GM12891 (cell line): Measurements from ENCODE around the gene ARHGEF28.

Source experiments
- DNase-seq: peaks from one replicate; pipeline ENCODE4 v3.0.0; 2011; ENCODE audit warnings: low spot score; ENCODE audit not compliant: insufficient read length
- FAIRE-seq: peaks from 2 replicates; lab custom pipeline; 2011; peaks lifted over from hg19 to GRCh38; lab: Jason Lieb, UNC
- PAX5 ChIP-seq: IDR thresholded peaks from 2 replicates; pipeline ENCODE4 v1.6.1; 2011; ENCODE audit warnings: low read length, moderate library complexity, mild to moderate bottlenecking; ENCODE audit not compliant: insufficient read depth, severe bottlenecking
- POLR2A ChIP-seq: IDR thresholded peaks from 2 replicates; pipeline ENCODE4 v1.6.1; 2011; ENCODE audit warnings: low read depth, low read length, control low read depth
- POLR2AphosphoS5 ChIP-seq: IDR thresholded peaks from 2 replicates; pipeline ENCODE4 v1.6.1; 2011; ENCODE audit warnings: low read depth, low read length, control low read depth
- POU2F2 ChIP-seq: IDR thresholded peaks from 2 replicates; pipeline ENCODE4 v1.6.1; 2011; ENCODE audit warnings: low read depth, mild to moderate bottlenecking, control low read depth, low read length, moderate library complexity
- SPI1 ChIP-seq: IDR thresholded peaks from 2 replicates; pipeline ENCODE4 v1.6.1; 2011; ENCODE audit warnings: low read depth, low read length, control low read depth
- TAF1 ChIP-seq: IDR thresholded peaks from 2 replicates; pipeline ENCODE4 v1.6.1; 2011; ENCODE audit warnings: low read depth, low read length, control low read depth

ARHGEF28 gene

GRCh38 chr5:73763300-73764032 is 137.5 kb downstream of the ARHGEF28 start:
- no peak for TF ChIP-seq PAX5
- no peak for TF ChIP-seq POU2F2
- TF ChIP-seq POLR2A, result no peak
- TF ChIP-seq TAF1, result no peak
- no peak for TF ChIP-seq SPI1
- no peak for TF ChIP-seq POLR2AphosphoS5
- DNase-seq, result no peak
- FAIRE-seq, result no peak

- no peak for DNase-seq
- FAIRE-seq, result no peak
- no peak for TF ChIP-seq POU2F2
- no peak for TF ChIP-seq TAF1
- TF ChIP-seq POLR2A, result no peak
- TF ChIP-seq SPI1, result no peak
- TF ChIP-seq PAX5, result no peak
- no peak for TF ChIP-seq POLR2AphosphoS5
These were observed 138.6 kb downstream of the ARHGEF28 start for GRCh38 chr5:73764586-73764985.

- TF ChIP-seq POU2F2 (no peak), SPI1 (no peak), POLR2AphosphoS5 (no peak), POLR2A (no peak), PAX5 (no peak), TAF1 (no peak)
- DNase-seq (no peak), FAIRE-seq (no peak)
These were observed 139.0 kb downstream of the ARHGEF28 start for GRCh38 chr5:73764996-73765395.

GRCh38 chr5:73766902-73767301 is 140.9 kb downstream of the ARHGEF28 start:
- DNase-seq (no peak), FAIRE-seq (no peak)

GRCh38 chr5:73770172-73771025 is 144.4 kb downstream of the ARHGEF28 start:
- no peak for FAIRE-seq
- no peak for DNase-seq
- TF ChIP-seq TAF1 (no peak), POLR2AphosphoS5 (no peak), PAX5 (no peak)

More at GRCh38 chr5:73766902-73767301, 140.9 kb downstream of the ARHGEF28 start:
- TF ChIP-seq TAF1 (no peak), PAX5 (no peak), POLR2A (no peak), SPI1 (no peak), POLR2AphosphoS5 (no peak), POU2F2 (no peak)

- TF ChIP-seq TAF1 (no peak), POLR2A (no peak), PAX5 (no peak), SPI1 (no peak)
- FAIRE-seq (no peak), DNase-seq (no peak)
These were observed 148.9 kb downstream of the ARHGEF28 start for GRCh38 chr5:73774924-73775323.

GRCh38 chr5:73776405-73776804 is 150.4 kb downstream of the ARHGEF28 start:
- FAIRE-seq, result no peak
- no peak for DNase-seq
- no peak for TF ChIP-seq POLR2A
- TF ChIP-seq TAF1, result no peak
- no peak for TF ChIP-seq PAX5
- TF ChIP-seq POU2F2, result no peak
- TF ChIP-seq POLR2AphosphoS5, result no peak
- no peak for TF ChIP-seq SPI1

- no peak for TF ChIP-seq POLR2A
- no peak for TF ChIP-seq POU2F2
- TF ChIP-seq PAX5, result no peak
- no peak for TF ChIP-seq TAF1
- no peak for TF ChIP-seq POLR2AphosphoS5
- TF ChIP-seq SPI1, result no peak
- FAIRE-seq, result no peak
- no peak for DNase-seq
These were observed 151.2 kb downstream of the ARHGEF28 start for GRCh38 chr5:73777192-73777591.

- FAIRE-seq, result no peak
- DNase-seq, result no peak
- TF ChIP-seq POLR2A, result no peak
- no peak for TF ChIP-seq POLR2AphosphoS5
- TF ChIP-seq TAF1, result no peak
- TF ChIP-seq POU2F2, result no peak
- no peak for TF ChIP-seq SPI1
- no peak for TF ChIP-seq PAX5
These were observed 154.5 kb downstream of the ARHGEF28 start for GRCh38 chr5:73780302-73781080.

GRCh38 chr5:73781107-73781768 is 155.2 kb downstream of the ARHGEF28 start:
- no peak for DNase-seq
- TF ChIP-seq POU2F2, result no peak
- TF ChIP-seq PAX5, result no peak
- TF ChIP-seq POLR2AphosphoS5, result no peak
- TF ChIP-seq SPI1, result no peak
- TF ChIP-seq TAF1, result no peak
- no peak for TF ChIP-seq POLR2A
- no peak for FAIRE-seq
